T-helper 1 cell (primary cell): Measurements from ENCODE around the gene MYT1.

Experiments used
- DNase-seq, 5 donors: peaks; one replicate each; pipeline ENCODE4 v3.0.0-alpha.2; 2012 to 2020

MYT1 gene

GRCh38 chr20:64155258-64156135, 8.8 kb upstream of the MYT1 start:
- no peak for DNase-seq

GRCh38 chr20:64156136-64156885, 7.9 kb upstream of the MYT1 start:
- DNase-seq, result no peak

- no peak for DNase-seq
These were observed 7.1 kb upstream of the MYT1 start for GRCh38 chr20:64156886-64157875.

GRCh38 chr20:64157878-64158277, 6.4 kb upstream of the MYT1 start:
- DNase-seq, result no peak

GRCh38 chr20:64158346-64159285, 5.6 kb upstream of the MYT1 start:
- DNase-seq, result no peak

GRCh38 chr20:64159286-64159680, 5.0 kb upstream of the MYT1 start:
- DNase-seq, result no peak

GRCh38 chr20:64159711-64160110, 4.5 kb upstream of the MYT1 start:
- no peak for DNase-seq

- DNase-seq, result no peak
These were observed 4.1 kb upstream of the MYT1 start for GRCh38 chr20:64160118-64160517.

- DNase-seq, result no peak
These were observed 3.5 kb upstream of the MYT1 start for GRCh38 chr20:64160526-64161355.

GRCh38 chr20:64161356-64162238, 2.7 kb upstream of the MYT1 start:
- DNase-seq, result peak in 1 of 5 donors; percentile 17

GRCh38 chr20:64162239-64162910, 1.9 kb upstream of the MYT1 start:
- no peak for DNase-seq

GRCh38 chr20:64163776-64164122, 503 bp upstream of the MYT1 start:
- no peak for DNase-seq

GRCh38 chr20:64165866-64166600, 1.8 kb downstream of the MYT1 start:
- no peak for DNase-seq

- DNase-seq, result no peak
These were observed 2.7 kb downstream of the MYT1 start for GRCh38 chr20:64166721-64167615.

GRCh38 chr20:64167676-64168075, 3.4 kb downstream of the MYT1 start:
- DNase-seq, result no peak

GRCh38 chr20:64168381-64169090, 4.3 kb downstream of the MYT1 start:
- DNase-seq, result no peak
